Smooth muscle cell (in vitro differentiated cells): ENCODE measurements around the gene MALRD1. TPM values are rescaled to one million over a fixed set of nuclear protein-coding genes. Genes with fewer than 3 reads are reported as not detected.

Experiments
- DNase-seq: peaks from one replicate; lab custom pipeline; 2025; ENCODE audit not compliant: unreplicated experiment; lab: John Stamatoyannopoulos, UW
- H2AFZ ChIP-seq: fragments of 200-600 bp; sonication (generic); 2 replicates; pipeline ENCODE4 v1.6.0; 2016; ENCODE audit warnings: antibody characterized with exemption, low read depth, mild to moderate bottlenecking
- H3F3A ChIP-seq: fragments of 200-600 bp; sonication (generic); 2 replicates; pipeline ENCODE4 v1.6.0; 2017; ENCODE audit warnings: antibody characterized with exemption, low read depth
- H3K27ac ChIP-seq: fragments of 200-600 bp; sonication (generic); 2 replicates; pipeline ENCODE4 v1.5.1; 2016; ENCODE audit warnings: low read depth, mild to moderate bottlenecking
- H3K27me3 ChIP-seq: fragments of 200-600 bp; sonication (generic); 2 replicates; pipeline ENCODE4 v1.6.1; 2016; ENCODE audit warnings: low read depth, mild to moderate bottlenecking
- H3K36me3 ChIP-seq: fragments of 200-600 bp; sonication (generic); 2 replicates; pipeline ENCODE4 v1.5.1; 2016; ENCODE audit warnings: low read depth
- H3K4me1 ChIP-seq: fragments of 200-600 bp; sonication (generic); 2 replicates; pipeline ENCODE4 v1.5.1; 2016; ENCODE audit warnings: low read depth
- H3K4me2 ChIP-seq: fragments of 200-600 bp; sonication (generic); 2 replicates; pipeline ENCODE4 v1.6.0; 2016; ENCODE audit warnings: mild to moderate bottlenecking
- H3K4me3 ChIP-seq: fragments of 200-600 bp; sonication (generic); 2 replicates; pipeline ENCODE4 v1.5.1; 2016; ENCODE audit warnings: mild to moderate bottlenecking
- H3K79me2 ChIP-seq: fragments of 200-600 bp; sonication (generic); 2 replicates; pipeline ENCODE4 v1.6.0; 2016; ENCODE audit warnings: low read depth, mild to moderate bottlenecking
- H3K9ac ChIP-seq: fragments of 200-600 bp; sonication (generic); 2 replicates; pipeline ENCODE4 v1.6.0; 2016; ENCODE audit warnings: low read depth
- H3K9me3 ChIP-seq: fragments of 200-600 bp; sonication (generic); replicated peaks from 2 replicates; pipeline ENCODE4 v1.5.1; 2016; ENCODE audit warnings: low read depth
- H4K20me1 ChIP-seq: fragments of 200-600 bp; sonication (generic); 2 replicates; pipeline ENCODE4 v1.6.0; 2016; ENCODE audit warnings: low read depth
- CTCF ChIP-seq: fragments of 200-600 bp; sonication (generic); IDR thresholded peaks from 2 replicates; pipeline ENCODE4 v1.5.1; 2017; ENCODE audit warnings: borderline replicate concordance, mild to moderate bottlenecking, antibody characterized with exemption; ENCODE audit not compliant: insufficient read depth, poor library complexity, severe bottlenecking
- WGBS: methylation state at CpG from one replicate; pipeline ENCODE4 v1.1.7; 2016; ENCODE audit warnings: low lambda C conversion rate; 5-methylcytosine and 5-hydroxymethylcytosine counted together
- polyA plus RNA-seq: library from polyadenylated mRNA; unstranded; fragments of >200 nt; fragmentation: Nextera tagmentation; extraction: Ambion mirVana; gene quantifications from 2 replicates; pipeline ENCODE4 v1.2.1, GENCODE V29; 2016
- total RNA-seq: library from RNA; depleted of rRNA; stranded (reverse); fragments of >200 nt; gene quantifications from 2 replicates; pipeline ENCODE4 v1.2.3, GENCODE V29; 2014

The MALRD1 gene
- total and polyA plus RNA-seq, 2 experiments from 2014 or later: 1.9 TPM; not detected in 1

GRCh38 chr10:19204246-19204917, 155.8 kb downstream of the MALRD1 start:
- Histone ChIP-seq H2AFZ (no peak overlapping the region), H3K27me3 (no peaks in the 10 kb centered on the region), H4K20me1 (no peaks in the 10 kb centered on the region), H3K9ac (no peak overlapping the region), H3K79me2 (no peaks in the 10 kb centered on the region), H3K36me3 (no peaks in the 10 kb centered on the region), H3K4me3 (no peak overlapping the region), H3K9me3 (no peaks in the 10 kb centered on the region), H3K27ac (no peak overlapping the region), H3K4me1 (no peaks in the 10 kb centered on the region), H3F3A (no peaks in the 10 kb centered on the region), H3K4me2 (no peak overlapping the region)
- no peak for DNase-seq
- 86% methylated on average over 5 of the region's 5 CpGs for WGBS
- no peak for TF ChIP-seq CTCF

GRCh38 chr10:19209319-19209718, 160.7 kb downstream of the MALRD1 start:
- H4K20me1 ChIP-seq: no peaks in the 10 kb centered on the region
- no peaks in the 10 kb centered on the region for H3K27me3 ChIP-seq
- no peak overlapping the region for H3K9ac ChIP-seq
- no peak overlapping the region for H3K27ac ChIP-seq
- no peaks in the 10 kb centered on the region for H3K9me3 ChIP-seq
- DNase-seq: no peak
- no peak overlapping the region for H3K4me2 ChIP-seq
- no peaks in the 10 kb centered on the region for H3F3A ChIP-seq
- H3K36me3 ChIP-seq: no peaks in the 10 kb centered on the region
- no peak overlapping the region for H2AFZ ChIP-seq
- no peak overlapping the region for H3K4me3 ChIP-seq
- no peak for TF ChIP-seq CTCF
- 86% methylated on average over 3 of the region's 3 CpGs for WGBS
- H3K79me2 ChIP-seq: no peaks in the 10 kb centered on the region
- H3K4me1 ChIP-seq: no peaks in the 10 kb centered on the region

- no peak overlapping the region for H3K4me2 ChIP-seq
- H3K9me3 ChIP-seq: no peaks in the 10 kb centered on the region
- no peak overlapping the region for H3K27ac ChIP-seq
- H3K36me3 ChIP-seq: no peaks in the 10 kb centered on the region
- H3F3A ChIP-seq: no peaks in the 10 kb centered on the region
- no peak overlapping the region for H3K4me3 ChIP-seq
- H4K20me1 ChIP-seq: no peaks in the 10 kb centered on the region
- no peaks in the 10 kb centered on the region for H3K4me1 ChIP-seq
- 48% methylated on average over 5 of the region's 5 CpGs for WGBS
- no peak for DNase-seq
- no peak overlapping the region for H2AFZ ChIP-seq
- TF ChIP-seq CTCF: no peak
- no peak overlapping the region for H3K9ac ChIP-seq
- no peaks in the 10 kb centered on the region for H3K27me3 ChIP-seq
- no peaks in the 10 kb centered on the region for H3K79me2 ChIP-seq
Measured at GRCh38 chr10:19212590-19212989, 164.0 kb downstream of the MALRD1 start.

- H3K79me2 ChIP-seq: no peaks in the 10 kb centered on the region
- H3K27me3 ChIP-seq: no peaks in the 10 kb centered on the region
- no peak overlapping the region for H3K4me3 ChIP-seq
- 88% methylated on average over 3 of the region's 3 CpGs for WGBS
- no peaks in the 10 kb centered on the region for H3K4me1 ChIP-seq
- H3K4me2 ChIP-seq: no peak overlapping the region
- H3K9me3 ChIP-seq: no peaks in the 10 kb centered on the region
- no peak overlapping the region for H3K27ac ChIP-seq
- no peak overlapping the region for H2AFZ ChIP-seq
- no peak for TF ChIP-seq CTCF
- H3F3A ChIP-seq: no peaks in the 10 kb centered on the region
- no peak for DNase-seq
- H4K20me1 ChIP-seq: no peaks in the 10 kb centered on the region
- H3K36me3 ChIP-seq: no peaks in the 10 kb centered on the region
- no peak overlapping the region for H3K9ac ChIP-seq
Measured at GRCh38 chr10:19221216-19221615, 172.6 kb downstream of the MALRD1 start.
